Stimulated activated CD4-positive, alpha-beta T cell treated with anti-CD3 and anti-CD28 coated beads, Interleukin-15, amount 100 ng/mL, for 48 hours (primary cell): ENCODE measurements around the gene PPP2R2C.

Experiments
- DNase-seq, 2 donors: peaks; one replicate each; pipeline ENCODE4 v3.0.0-alpha.2; 2020; ENCODE audit warnings: low read depth in 2 of 2

PPP2R2C gene

GRCh38 chr4:6365545-6366086 is 106.8 kb downstream of the PPP2R2C start:
- DNase-seq: no peak

- no peak for DNase-seq
Observed at GRCh38 chr4:6364581-6364980, 107.8 kb downstream of the PPP2R2C start.

GRCh38 chr4:6364146-6364545 is 108.3 kb downstream of the PPP2R2C start:
- DNase-seq: no peak

GRCh38 chr4:6362896-6363295 is 109.5 kb downstream of the PPP2R2C start:
- DNase-seq: peak; percentile 8

- no peak for DNase-seq
Observed at GRCh38 chr4:6362243-6362885, 110.0 kb downstream of the PPP2R2C start.

- no peak for DNase-seq
Observed at GRCh38 chr4:6361076-6361784, 111.2 kb downstream of the PPP2R2C start.

GRCh38 chr4:6360385-6360784 is 112.0 kb downstream of the PPP2R2C start:
- DNase-seq: no peak

- DNase-seq: no peak
Observed at GRCh38 chr4:6359536-6360308, 112.7 kb downstream of the PPP2R2C start.

GRCh38 chr4:6357476-6357875 is 114.9 kb downstream of the PPP2R2C start:
- DNase-seq: no peak

- DNase-seq: no peak
Observed at GRCh38 chr4:6356076-6356560, 116.3 kb downstream of the PPP2R2C start.

GRCh38 chr4:6355052-6355451 is 117.4 kb downstream of the PPP2R2C start:
- DNase-seq: no peak

- no peak for DNase-seq
Observed at GRCh38 chr4:6354626-6355025, 117.8 kb downstream of the PPP2R2C start.

- DNase-seq: no peak
Observed at GRCh38 chr4:6354119-6354518, 118.3 kb downstream of the PPP2R2C start.

GRCh38 chr4:6352031-6352692 is 120.3 kb downstream of the PPP2R2C start:
- no peak for DNase-seq

- DNase-seq: no peak
Observed at GRCh38 chr4:6351246-6352000, 121.0 kb downstream of the PPP2R2C start.

GRCh38 chr4:6350646-6351045 is 121.8 kb downstream of the PPP2R2C start:
- DNase-seq: no peak

- DNase-seq: no peak
Observed at GRCh38 chr4:6349896-6350603, 122.4 kb downstream of the PPP2R2C start.

GRCh38 chr4:6348408-6348807 is 124.0 kb downstream of the PPP2R2C start:
- no peak for DNase-seq

- DNase-seq: no peak
Observed at GRCh38 chr4:6347511-6348045, 124.8 kb downstream of the PPP2R2C start.
